ENCODE measurements around the gene UBE2L6.

GRCh38 chr11:57529012-57529411, 38.5 kb downstream of the UBE2L6 start:
- TF ChIP-seq TAF1 (IDR thresholded peaks at IDR 0.05; ENCODE audit: low read depth) = no peak
- TF ChIP-seq MAX (IDR thresholded peaks at IDR 0.05) = no peak
- TF ChIP-seq RAD21 (IDR thresholded peaks at IDR 0.05; ENCODE audit: low read depth) = no peak
- TF ChIP-seq CREB1 (IDR thresholded peaks at IDR 0.05; ENCODE audit: low read depth) = no peak
- TF ChIP-seq ZBTB7A (IDR thresholded peaks at IDR 0.05; ENCODE audit: low read depth) = no peak
- no peak for TF ChIP-seq YY1 (IDR thresholded peaks at IDR 0.05; ENCODE audit: low read depth)
